Measurements from ENCODE around the gene LRTM2.

DNA sequence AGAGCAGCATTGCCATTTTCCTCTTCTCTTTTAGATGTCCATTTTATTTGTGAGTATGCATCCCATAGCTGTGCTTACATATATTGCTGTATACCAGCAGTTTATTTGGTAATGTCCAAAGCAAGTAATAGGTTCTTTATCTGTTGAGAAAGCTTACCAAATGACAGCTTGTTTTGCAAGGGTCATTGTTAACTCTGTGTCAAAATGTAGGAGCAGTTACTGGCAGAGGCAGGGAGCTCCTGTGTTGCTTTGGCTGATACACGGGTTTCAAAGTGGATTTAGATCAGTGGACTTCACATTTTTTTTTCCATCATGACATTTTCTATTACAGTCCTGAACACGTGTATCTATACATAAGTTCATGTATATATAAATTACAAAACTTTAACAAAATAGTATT, 38.1 kb upstream of the LRTM2 start:
- TF ChIP-seq, protein P1, sequence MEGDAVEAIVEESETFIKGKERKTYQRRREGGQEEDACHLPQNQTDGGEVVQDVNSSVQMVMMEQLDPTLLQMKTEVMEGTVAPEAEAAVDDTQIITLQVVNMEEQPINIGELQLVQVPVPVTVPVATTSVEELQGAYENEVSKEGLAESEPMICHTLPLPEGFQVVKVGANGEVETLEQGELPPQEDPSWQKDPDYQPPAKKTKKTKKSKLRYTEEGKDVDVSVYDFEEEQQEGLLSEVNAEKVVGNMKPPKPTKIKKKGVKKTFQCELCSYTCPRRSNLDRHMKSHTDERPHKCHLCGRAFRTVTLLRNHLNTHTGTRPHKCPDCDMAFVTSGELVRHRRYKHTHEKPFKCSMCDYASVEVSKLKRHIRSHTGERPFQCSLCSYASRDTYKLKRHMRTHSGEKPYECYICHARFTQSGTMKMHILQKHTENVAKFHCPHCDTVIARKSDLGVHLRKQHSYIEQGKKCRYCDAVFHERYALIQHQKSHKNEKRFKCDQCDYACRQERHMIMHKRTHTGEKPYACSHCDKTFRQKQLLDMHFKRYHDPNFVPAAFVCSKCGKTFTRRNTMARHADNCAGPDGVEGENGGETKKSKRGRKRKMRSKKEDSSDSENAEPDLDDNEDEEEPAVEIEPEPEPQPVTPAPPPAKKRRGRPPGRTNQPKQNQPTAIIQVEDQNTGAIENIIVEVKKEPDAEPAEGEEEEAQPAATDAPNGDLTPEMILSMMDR (IDR thresholded peaks at IDR 0.05): no peak
- TF ChIP-seq POLR2A (IDR thresholded peaks at IDR 0.05) (no peak), EP300 (IDR thresholded peaks at IDR 0.05) (no peak)

Data from sigmoid colon (tissue), 4 donors.